ENCODE results near the gene NUP42.

The NUP42 gene

DNA sequence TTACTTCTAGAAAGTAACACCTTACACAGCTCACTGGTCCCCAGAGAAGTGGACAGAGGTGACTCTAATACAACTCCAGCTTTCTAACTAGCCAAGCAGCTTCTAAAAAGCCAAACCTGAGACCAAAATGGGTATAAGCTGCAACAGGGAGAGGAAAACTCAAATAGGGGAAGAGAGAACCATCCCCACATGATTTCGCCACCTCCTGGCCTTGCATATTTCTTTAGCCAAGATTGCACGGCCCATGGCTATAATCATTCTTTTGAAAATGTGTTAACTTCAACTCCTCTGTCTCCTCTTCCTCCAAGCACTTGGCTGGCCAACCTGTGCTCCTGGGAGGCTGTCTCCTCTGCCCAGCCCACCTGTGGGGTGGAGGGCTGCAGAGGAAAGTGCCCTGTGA lies 28.7 kb downstream of the NUP42 start:
- TF ChIP-seq REPIN1 (tag by site-specific recombination; IDR thresholded peaks at IDR 0.05; ENCODE audit: low read depth) (no peak), ZNF311 (tag by site-specific recombination; IDR thresholded peaks at IDR 0.05; ENCODE audit: borderline replicate concordance) (no peak), ZBTB26 (tag by site-specific recombination; optimal IDR thresholded peaks at IDR 0.05) (no peak), ZNF626 (tag by site-specific recombination; IDR thresholded peaks at IDR 0.05) (no peak), MEIS1 (CRISPR knock-in tag; IDR thresholded peaks at IDR 0.05; ENCODE audit: borderline replicate concordance) (no peak), ZNF555 (tag by site-specific recombination; conservative IDR thresholded peaks at IDR 0.05) (no peak), RBAK (tag by site-specific recombination; IDR thresholded peaks at IDR 0.05) (no peak), SETDB1 (IDR thresholded peaks at IDR 0.05; ENCODE audit: insufficient read length, low read length) (no peak), ZSCAN30 (tag by site-specific recombination; IDR thresholded peaks at IDR 0.05) (no peak), ZNF223 (tag by site-specific recombination; IDR thresholded peaks at IDR 0.05) (no peak), ZNF202 (tag by site-specific recombination; IDR thresholded peaks at IDR 0.05; ENCODE audit: borderline replicate concordance) (no peak)
- TF ChIP-seq, protein P1, sequence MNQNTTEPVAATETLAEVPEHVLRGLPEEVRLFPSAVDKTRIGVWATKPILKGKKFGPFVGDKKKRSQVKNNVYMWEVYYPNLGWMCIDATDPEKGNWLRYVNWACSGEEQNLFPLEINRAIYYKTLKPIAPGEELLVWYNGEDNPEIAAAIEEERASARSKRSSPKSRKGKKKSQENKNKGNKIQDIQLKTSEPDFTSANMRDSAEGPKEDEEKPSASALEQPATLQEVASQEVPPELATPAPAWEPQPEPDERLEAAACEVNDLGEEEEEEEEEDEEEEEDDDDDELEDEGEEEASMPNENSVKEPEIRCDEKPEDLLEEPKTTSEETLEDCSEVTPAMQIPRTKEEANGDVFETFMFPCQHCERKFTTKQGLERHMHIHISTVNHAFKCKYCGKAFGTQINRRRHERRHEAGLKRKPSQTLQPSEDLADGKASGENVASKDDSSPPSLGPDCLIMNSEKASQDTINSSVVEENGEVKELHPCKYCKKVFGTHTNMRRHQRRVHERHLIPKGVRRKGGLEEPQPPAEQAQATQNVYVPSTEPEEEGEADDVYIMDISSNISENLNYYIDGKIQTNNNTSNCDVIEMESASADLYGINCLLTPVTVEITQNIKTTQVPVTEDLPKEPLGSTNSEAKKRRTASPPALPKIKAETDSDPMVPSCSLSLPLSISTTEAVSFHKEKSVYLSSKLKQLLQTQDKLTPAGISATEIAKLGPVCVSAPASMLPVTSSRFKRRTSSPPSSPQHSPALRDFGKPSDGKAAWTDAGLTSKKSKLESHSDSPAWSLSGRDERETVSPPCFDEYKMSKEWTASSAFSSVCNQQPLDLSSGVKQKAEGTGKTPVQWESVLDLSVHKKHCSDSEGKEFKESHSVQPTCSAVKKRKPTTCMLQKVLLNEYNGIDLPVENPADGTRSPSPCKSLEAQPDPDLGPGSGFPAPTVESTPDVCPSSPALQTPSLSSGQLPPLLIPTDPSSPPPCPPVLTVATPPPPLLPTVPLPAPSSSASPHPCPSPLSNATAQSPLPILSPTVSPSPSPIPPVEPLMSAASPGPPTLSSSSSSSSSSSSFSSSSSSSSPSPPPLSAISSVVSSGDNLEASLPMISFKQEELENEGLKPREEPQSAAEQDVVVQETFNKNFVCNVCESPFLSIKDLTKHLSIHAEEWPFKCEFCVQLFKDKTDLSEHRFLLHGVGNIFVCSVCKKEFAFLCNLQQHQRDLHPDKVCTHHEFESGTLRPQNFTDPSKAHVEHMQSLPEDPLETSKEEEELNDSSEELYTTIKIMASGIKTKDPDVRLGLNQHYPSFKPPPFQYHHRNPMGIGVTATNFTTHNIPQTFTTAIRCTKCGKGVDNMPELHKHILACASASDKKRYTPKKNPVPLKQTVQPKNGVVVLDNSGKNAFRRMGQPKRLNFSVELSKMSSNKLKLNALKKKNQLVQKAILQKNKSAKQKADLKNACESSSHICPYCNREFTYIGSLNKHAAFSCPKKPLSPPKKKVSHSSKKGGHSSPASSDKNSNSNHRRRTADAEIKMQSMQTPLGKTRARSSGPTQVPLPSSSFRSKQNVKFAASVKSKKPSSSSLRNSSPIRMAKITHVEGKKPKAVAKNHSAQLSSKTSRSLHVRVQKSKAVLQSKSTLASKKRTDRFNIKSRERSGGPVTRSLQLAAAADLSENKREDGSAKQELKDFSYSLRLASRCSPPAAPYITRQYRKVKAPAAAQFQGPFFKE (tag by site-specific recombination; IDR thresholded peaks at IDR 0.05; ENCODE audit: borderline replicate concordance): no peak
- H3K9me3 ChIP-seq (ENCODE audit: control insufficient read depth, insufficient read depth, low read depth, low read length): no peaks in the 10 kb centered on the region
- CTCF ChIA-PET: no interaction called here
- H3K27ac ChIP-seq (ENCODE audit: extremely low read depth, low read depth, low read length): no peak overlapping the region
- H3K4me1 ChIP-seq (ENCODE audit: control insufficient read depth, insufficient read depth, low read length): no peaks in the 10 kb centered on the region
- POLR2A ChIA-PET: interaction anchor here (0.7 kb wide), 1 partner anchor 11 kb away, joined by 3 read pairs; no protein-coding TSS in a partner anchor
- H3K4me3 ChIP-seq (ENCODE audit: low read depth, low read length): no peak overlapping the region
- H3K36me3 ChIP-seq (ENCODE audit: control insufficient read depth in 2 of 2, insufficient read depth in 1 of 2, low read length in 2 of 2): no peaks in the 10 kb centered on the region

GRCh38 chr7:23211589-23211988 lies 29.7 kb downstream of the NUP42 start:
- Histone ChIP-seq H3K9me3 (ENCODE audit: control insufficient read depth, insufficient read depth, low read depth, low read length) (no peaks in the 10 kb centered on the region), H3K4me3 (ENCODE audit: low read depth, low read length) (no peak overlapping the region), H3K27ac (ENCODE audit: extremely low read depth, low read depth, low read length) (no peak overlapping the region), H3K36me3 (ENCODE audit: control insufficient read depth in 2 of 2, insufficient read depth in 1 of 2, low read length in 2 of 2) (no peaks in the 10 kb centered on the region), H3K4me1 (ENCODE audit: control insufficient read depth, insufficient read depth, low read length) (no peaks in the 10 kb centered on the region)
- ChIA-PET POLR2A (interaction anchor here (0.6 kb wide), 1 partner anchor 106 kb away, joined by 9 read pairs; the partner anchor contains the start of gene KLHL7), CTCF (no interaction called here)
- TF ChIP-seq, protein P2, sequence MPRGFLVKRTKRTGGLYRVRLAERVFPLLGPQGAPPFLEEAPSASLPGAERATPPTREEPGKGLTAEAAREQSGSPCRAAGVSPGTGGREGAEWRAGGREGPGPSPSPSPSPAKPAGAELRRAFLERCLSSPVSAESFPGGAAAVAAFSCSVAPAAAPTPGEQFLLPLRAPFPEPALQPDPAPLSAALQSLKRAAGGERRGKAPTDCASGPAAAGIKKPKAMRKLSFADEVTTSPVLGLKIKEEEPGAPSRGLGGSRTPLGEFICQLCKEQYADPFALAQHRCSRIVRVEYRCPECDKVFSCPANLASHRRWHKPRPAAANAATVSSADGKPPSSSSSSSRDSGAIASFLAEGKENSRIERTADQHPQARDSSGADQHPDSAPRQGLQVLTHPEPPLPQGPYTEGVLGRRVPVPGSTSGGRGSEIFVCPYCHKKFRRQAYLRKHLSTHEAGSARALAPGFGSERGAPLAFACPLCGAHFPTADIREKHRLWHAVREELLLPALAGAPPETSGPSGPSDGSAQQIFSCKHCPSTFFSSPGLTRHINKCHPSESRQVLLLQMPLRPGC (tag by site-specific recombination; IDR thresholded peaks at IDR 0.05): no peak
- TF ChIP-seq ZNF362 (tag by site-specific recombination; IDR thresholded peaks at IDR 0.05): no peak
- no peak for TF ChIP-seq ZFHX2 (tag by site-specific recombination; conservative IDR thresholded peaks at IDR 0.05)
- no peak for TF ChIP-seq ZNF146 (tag by site-specific recombination; IDR thresholded peaks at IDR 0.05)
- TF ChIP-seq ZBTB48 (tag by site-specific recombination; IDR thresholded peaks at IDR 0.05): no peak
- TF ChIP-seq ZNF266 (tag by site-specific recombination; IDR thresholded peaks at IDR 0.05; ENCODE audit: low read depth): no peak
- no peak for TF ChIP-seq ZNF76 (tag by site-specific recombination; IDR thresholded peaks at IDR 0.05; ENCODE audit: borderline replicate concordance, low read depth)
- TF ChIP-seq, protein P3, sequence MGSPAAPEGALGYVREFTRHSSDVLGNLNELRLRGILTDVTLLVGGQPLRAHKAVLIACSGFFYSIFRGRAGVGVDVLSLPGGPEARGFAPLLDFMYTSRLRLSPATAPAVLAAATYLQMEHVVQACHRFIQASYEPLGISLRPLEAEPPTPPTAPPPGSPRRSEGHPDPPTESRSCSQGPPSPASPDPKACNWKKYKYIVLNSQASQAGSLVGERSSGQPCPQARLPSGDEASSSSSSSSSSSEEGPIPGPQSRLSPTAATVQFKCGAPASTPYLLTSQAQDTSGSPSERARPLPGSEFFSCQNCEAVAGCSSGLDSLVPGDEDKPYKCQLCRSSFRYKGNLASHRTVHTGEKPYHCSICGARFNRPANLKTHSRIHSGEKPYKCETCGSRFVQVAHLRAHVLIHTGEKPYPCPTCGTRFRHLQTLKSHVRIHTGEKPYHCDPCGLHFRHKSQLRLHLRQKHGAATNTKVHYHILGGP (tag by site-specific recombination; IDR thresholded peaks at IDR 0.05): no peak
- no peak for TF ChIP-seq SP3 (tag by site-specific recombination; IDR thresholded peaks at IDR 0.05)
- no peak for TF ChIP-seq ZNF621 (tag by site-specific recombination; IDR thresholded peaks at IDR 0.05)
- no peak for TF ChIP-seq PRDM1 (tag by site-specific recombination; IDR thresholded peaks at IDR 0.05)
- TF ChIP-seq ZNF529 (tag by site-specific recombination; IDR thresholded peaks at IDR 0.05; ENCODE audit: insufficient replicate concordance): no peak

Data from HEK293 (cell line).